Pancreas (tissue), 10 donors: ENCODE results near the gene APBB2. TPM values are rescaled to one million over a fixed set of nuclear protein-coding genes. Genes with fewer than 3 reads are reported as not detected.

Experiments used
- ATAC-seq, 4 donors: fragments of 200-7000 bp; cut with Tn5 transposase; one replicate each; pipeline versions ENCODE4 v1.8.0 to v1.9.1; 2020; ENCODE audit warnings: mild to moderate bottlenecking in 4 of 4, moderate library complexity in 4 of 4
- DNase-seq, 6 donors: peaks; one replicate each; pipeline ENCODE4 v3.0.0-alpha.2; 2020
- FAIRE-seq: peaks from 2 replicates; lab custom pipeline; 2012; peaks lifted over from hg19 to GRCh38; lab: Jason Lieb, UNC
- H3K27ac ChIP-seq, 4 donors: fragments of 200-600 bp; sonication (generic); 1 replicate in 3 of 4; 2 replicates in 1 of 4; pipeline versions ENCODE4 v1.5.0 to v1.8.0; 2020
- H3K27me3 ChIP-seq, 4 donors: fragments of 200-600 bp; one replicate each; pipeline ENCODE4 v1.8.0; 2021
- H3K36me3 ChIP-seq, 3 donors: fragments of 200-600 bp; sonication (generic) in 1 of 3; one replicate each; pipeline versions ENCODE4 v1.5.0 to v1.8.0; 2020 to 2021
- H3K4me1 ChIP-seq, 3 donors: fragments of 200-600 bp; one replicate each; pipeline ENCODE4 v1.8.0; 2021
- H3K4me3 ChIP-seq, 4 donors: fragments of 200-600 bp; sonication (generic) in 2 of 4; one replicate each; pipeline versions ENCODE4 v1.5.0 to v1.8.0; 2020 to 2021
- H3K9me3 ChIP-seq, 4 donors: fragments of 200-600 bp; one replicate each; pipeline ENCODE4 v1.8.0; 2021
- WGBS, 2 donors: extraction: QIAGEN DNeasy Blood & Tissue Kit; methylation state at CpG; one replicate each; pipeline ENCODE4 v1.1.7; 2013; 5-methylcytosine and 5-hydroxymethylcytosine counted together
- intact Hi-C, 3 donors: fragments of 100-400 bp; cut with DNase I; formaldehyde crosslinking; loops; one replicate each; pipeline versions ENCODE4 v1.11.1 to v1.14.2; 2022
- polyA plus RNA-seq, 2 donors: library from polyadenylated mRNA; stranded (reverse); fragments of 200-250 nt; gene quantifications; one replicate each; pipeline ENCODE4 v1.2.3, GENCODE V29; 2013
- total RNA-seq, 6 donors: library from RNA; stranded (reverse); fragmentation: NEBNext Ultra II Directional in 4 of 6; extraction: Animal tissue kit (Norgen Biotek cat#: 25700) in 4 of 6; gene quantifications; one replicate each; pipeline versions ENCODE4 v1.2.1 to v1.2.4, GENCODE V29; 2021 to 2023
- TF ChIP-seq, protein P1 (sequence below), 4 donors: fragments of 200-600 bp; sonication (generic) in 3 of 4; IDR thresholded peaks; one replicate each; pipeline versions ENCODE4 v1.5.0 to v1.8.0; 2021; ENCODE audit warnings: antibody characterized with exemption in 4 of 4
- donor health status: healthy with polysubstance abuse.
- donor health status: DM: no; HTN: no; CAD: no; lungs with moderate emphysema.
- donor health status: DM: no; HTN: no; CAD: no.
- donor health status: control.
- donor health status: control.
- donor health status: Bipolar disorder and iron deficiency.
- donor health status: DM: yes; HTN: yes; CAD: no.
- donor health status: DM: no; HTN: no; CAD: no.
- donor health status: DM: no; HTN: no; CAD: no.
- donor health status: DM: yes; HTN: yes; CAD: no.

APBB2 gene
- total and polyA plus RNA-seq, 8 donors, result 9.1 to 21.6 (median 11.5) TPM

DNA sequence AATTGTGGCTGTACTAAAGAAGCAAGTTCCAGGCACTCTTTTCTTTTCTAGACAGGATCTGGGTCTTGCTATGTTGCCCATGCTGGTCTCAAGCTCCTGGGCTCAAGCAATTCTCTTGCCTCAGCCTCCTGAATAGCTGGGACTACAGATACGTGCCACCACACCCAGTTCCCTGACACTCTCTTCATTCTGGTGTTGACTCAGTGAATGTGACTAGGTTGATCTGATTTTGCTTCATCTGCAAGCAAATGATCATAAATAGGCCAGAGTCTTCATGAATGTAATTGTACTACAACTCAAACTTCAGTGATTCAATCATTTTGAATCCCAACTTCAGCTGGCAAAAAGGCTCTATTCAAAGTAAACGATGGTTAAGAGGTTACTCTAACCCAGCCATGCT is 78.5 kb downstream of the APBB2 start:
- DNase-seq (no peak), ATAC-seq (no peak), FAIRE-seq (no peak)
- Histone ChIP-seq H3K4me1 (peaks cover 7 to 39% (median 34%) of the 10 kb centered on the region in 3 donors), H3K4me3 (no peak overlapping the region), H3K27ac (no peak overlapping the region), H3K27me3 (no peaks in the 10 kb centered on the region), H3K36me3 (no peaks in the 10 kb centered on the region), H3K9me3 (no peaks in the 10 kb centered on the region)
- TF ChIP-seq, protein P1, sequence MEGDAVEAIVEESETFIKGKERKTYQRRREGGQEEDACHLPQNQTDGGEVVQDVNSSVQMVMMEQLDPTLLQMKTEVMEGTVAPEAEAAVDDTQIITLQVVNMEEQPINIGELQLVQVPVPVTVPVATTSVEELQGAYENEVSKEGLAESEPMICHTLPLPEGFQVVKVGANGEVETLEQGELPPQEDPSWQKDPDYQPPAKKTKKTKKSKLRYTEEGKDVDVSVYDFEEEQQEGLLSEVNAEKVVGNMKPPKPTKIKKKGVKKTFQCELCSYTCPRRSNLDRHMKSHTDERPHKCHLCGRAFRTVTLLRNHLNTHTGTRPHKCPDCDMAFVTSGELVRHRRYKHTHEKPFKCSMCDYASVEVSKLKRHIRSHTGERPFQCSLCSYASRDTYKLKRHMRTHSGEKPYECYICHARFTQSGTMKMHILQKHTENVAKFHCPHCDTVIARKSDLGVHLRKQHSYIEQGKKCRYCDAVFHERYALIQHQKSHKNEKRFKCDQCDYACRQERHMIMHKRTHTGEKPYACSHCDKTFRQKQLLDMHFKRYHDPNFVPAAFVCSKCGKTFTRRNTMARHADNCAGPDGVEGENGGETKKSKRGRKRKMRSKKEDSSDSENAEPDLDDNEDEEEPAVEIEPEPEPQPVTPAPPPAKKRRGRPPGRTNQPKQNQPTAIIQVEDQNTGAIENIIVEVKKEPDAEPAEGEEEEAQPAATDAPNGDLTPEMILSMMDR (IDR thresholded peaks at IDR 0.05), result no peak
- 68 to 70% methylated on average over 2 of the region's 2 CpGs for WGBS, 2 donors
- intact Hi-C loops, result no loop called here

DNA sequence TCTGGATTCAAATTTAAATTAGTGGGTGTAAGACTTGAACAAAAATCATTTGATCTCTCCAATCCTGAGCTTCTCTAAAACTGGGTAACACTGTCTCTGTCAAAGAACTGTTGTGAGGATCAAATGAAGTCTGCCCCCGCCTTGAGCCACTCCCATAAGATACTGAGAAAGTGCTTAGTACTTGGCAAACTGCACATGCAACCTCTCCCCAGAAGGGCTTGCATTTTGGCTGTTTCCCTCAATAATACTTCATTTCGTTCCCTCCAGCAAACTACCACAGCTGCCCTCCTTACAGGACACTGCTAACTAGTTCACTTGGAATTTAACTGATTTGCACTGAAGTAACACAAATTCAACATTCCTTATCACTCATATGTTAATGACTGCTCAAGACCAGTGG is 79.8 kb downstream of the APBB2 start:
- TF ChIP-seq, protein P1 (IDR thresholded peaks at IDR 0.05), result no peak
- 72 to 81% methylated on average over 2 of the region's 2 CpGs for WGBS, 2 donors
- Histone ChIP-seq H3K9me3 (no peaks in the 10 kb centered on the region), H3K36me3 (no peaks in the 10 kb centered on the region), H3K4me1 (peaks cover 7 to 34% (median 33%) of the 10 kb centered on the region in 3 donors), H3K27ac (no peak overlapping the region), H3K27me3 (no peaks in the 10 kb centered on the region), H3K4me3 (no peak overlapping the region)
- no peak for DNase-seq
- intact Hi-C loops, result no loop called here
- no peak for ATAC-seq
- FAIRE-seq, result no peak

DNA sequence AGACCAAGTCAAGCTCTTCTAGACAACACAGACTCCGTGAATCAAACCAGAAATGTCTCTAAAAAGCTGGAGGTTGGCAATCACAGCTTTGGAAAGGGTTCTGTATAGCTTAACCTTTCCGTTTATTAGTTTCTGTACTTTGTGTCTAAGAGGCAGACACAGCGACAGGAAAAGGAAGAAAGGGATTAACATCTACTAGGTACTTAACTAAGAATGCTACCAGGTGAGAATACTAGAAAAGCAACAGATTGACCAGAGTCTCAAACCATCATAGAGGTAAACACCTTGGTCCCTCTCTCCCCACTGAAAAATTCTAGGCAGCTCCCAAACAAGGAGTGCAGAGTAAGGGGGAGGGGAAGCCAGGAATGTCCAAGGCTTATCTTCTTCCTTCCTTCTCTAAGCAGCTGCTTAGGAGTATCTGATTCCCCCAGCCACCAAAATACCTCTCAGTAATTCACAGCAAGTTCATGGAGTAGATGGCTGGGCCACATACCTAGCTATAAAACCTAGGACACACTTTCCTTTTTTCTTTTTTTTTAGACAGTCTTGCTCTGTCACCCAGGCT is 80.8 kb downstream of the APBB2 start:
- no peaks in the 10 kb centered on the region for H3K27me3 ChIP-seq
- no peaks in the 10 kb centered on the region for H3K9me3 ChIP-seq
- peaks cover 7 to 32% (median 25%) of the 10 kb centered on the region in 3 donors for H3K4me1 ChIP-seq
- no peak overlapping the region for H3K4me3 ChIP-seq
- no peak overlapping the region for H3K27ac ChIP-seq
- no peaks in the 10 kb centered on the region for H3K36me3 ChIP-seq
- FAIRE-seq (no peak), ATAC-seq (peak in 3 of 4 donors; percentile 7 to 17 (median 17)), DNase-seq (no peak)
- WGBS, 2 donors, result 66 to 70% methylated on average over 3 of the region's 3 CpGs
- TF ChIP-seq, protein P1 (IDR thresholded peaks at IDR 0.05), result no peak
- intact Hi-C loops, result no loop called here

DNA sequence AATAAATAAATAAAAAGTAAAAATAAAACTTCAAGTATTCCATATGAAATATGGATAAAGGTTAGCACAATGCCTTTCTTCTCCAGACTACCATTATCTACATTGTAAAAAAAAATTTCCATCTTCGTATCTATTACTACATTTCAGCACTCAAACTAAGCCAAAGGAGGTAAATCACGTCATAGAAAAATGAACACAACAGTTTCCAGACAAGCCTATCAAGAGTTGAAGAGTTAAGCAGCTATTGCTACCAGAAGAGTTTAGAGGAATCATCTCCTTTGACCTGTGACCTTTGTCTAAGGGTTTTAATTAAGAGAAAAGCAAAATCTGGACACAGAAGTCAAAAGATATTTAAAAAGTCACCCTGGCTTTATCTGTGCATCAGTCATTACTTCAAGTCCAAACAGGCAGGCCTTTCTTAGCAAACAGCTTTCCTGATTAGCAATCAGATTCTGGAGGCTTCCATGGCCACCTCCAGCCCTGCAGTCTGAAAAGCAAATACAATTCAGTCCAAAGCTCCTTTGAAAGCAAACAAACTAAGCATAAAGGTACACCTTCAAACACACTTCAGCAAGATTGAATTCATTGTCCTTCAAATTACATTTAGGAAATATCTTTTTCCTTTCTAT is 82.2 kb downstream of the APBB2 start:
- FAIRE-seq, result no peak
- intact Hi-C loops, result no loop called here

More for the DNA sequence above, 82.2 kb downstream of the APBB2 start:
- H3K27me3 ChIP-seq, result no peaks in the 10 kb centered on the region
- DNase-seq (peak in 2 of 6 donors; percentile 27 to 61), ATAC-seq (peak; percentile 75 to 96 (median 93))
- H3K36me3 ChIP-seq, result no peaks in the 10 kb centered on the region
- 27 to 36% methylated on average over 2 of the region's 2 CpGs for WGBS, 2 donors
- no peak overlapping the region for H3K4me3 ChIP-seq
- peaks cover 7 to 30% (median 25%) of the 10 kb centered on the region in 3 donors for H3K4me1 ChIP-seq
- H3K9me3 ChIP-seq, result no peaks in the 10 kb centered on the region
- peak overlapping the region in 2 of 4 donors; percentile 2 to 28 for H3K27ac ChIP-seq
- TF ChIP-seq, protein P1 (IDR thresholded peaks at IDR 0.05), result no peak
